ENCODE measurements around the gene SLC5A8. TPM values are rescaled to one million over a fixed set of nuclear protein-coding genes. Genes with fewer than 3 reads are reported as not detected.

Gene SLC5A8
- total RNA-seq, result not detected in 2 replicates

GRCh38 chr12:101209319-101210302, at the start of gene SLC5A8:
Gene SLC5A8, minus strand, starts transcription at chr12:101210238. Its CDS starts 390 bp downstream, at chr12:101209848.

Other genes starting within 250 kb of the SLC5A8 start
- gene UTP20, start 69.9 kb upstream of the SLC5A8 start, total RNA-seq, result 9.2 and 10.5 TPM in 2 replicates
- gene ARL1, start 197.5 kb upstream of the SLC5A8 start, total RNA-seq, result 54.9 and 77.7 TPM in 2 replicates